GM10266 (cell line): ENCODE measurements around the gene ABHD13.

ENCODE experiments used
- DNase-seq: peaks from one replicate; pipeline ENCODE4 v3.0.0; 2012; ENCODE audit errors: extremely low spot score
- TF ChIP-seq, protein P1 (sequence below): IDR thresholded peaks from 2 replicates; pipeline ENCODE4 v1.5.1; 2012; ENCODE audit warnings: mild to moderate bottlenecking, low read depth; ENCODE audit not compliant: control insufficient read depth, insufficient read depth; ENCODE audit errors: missing control alignments

ABHD13 gene

DNA sequence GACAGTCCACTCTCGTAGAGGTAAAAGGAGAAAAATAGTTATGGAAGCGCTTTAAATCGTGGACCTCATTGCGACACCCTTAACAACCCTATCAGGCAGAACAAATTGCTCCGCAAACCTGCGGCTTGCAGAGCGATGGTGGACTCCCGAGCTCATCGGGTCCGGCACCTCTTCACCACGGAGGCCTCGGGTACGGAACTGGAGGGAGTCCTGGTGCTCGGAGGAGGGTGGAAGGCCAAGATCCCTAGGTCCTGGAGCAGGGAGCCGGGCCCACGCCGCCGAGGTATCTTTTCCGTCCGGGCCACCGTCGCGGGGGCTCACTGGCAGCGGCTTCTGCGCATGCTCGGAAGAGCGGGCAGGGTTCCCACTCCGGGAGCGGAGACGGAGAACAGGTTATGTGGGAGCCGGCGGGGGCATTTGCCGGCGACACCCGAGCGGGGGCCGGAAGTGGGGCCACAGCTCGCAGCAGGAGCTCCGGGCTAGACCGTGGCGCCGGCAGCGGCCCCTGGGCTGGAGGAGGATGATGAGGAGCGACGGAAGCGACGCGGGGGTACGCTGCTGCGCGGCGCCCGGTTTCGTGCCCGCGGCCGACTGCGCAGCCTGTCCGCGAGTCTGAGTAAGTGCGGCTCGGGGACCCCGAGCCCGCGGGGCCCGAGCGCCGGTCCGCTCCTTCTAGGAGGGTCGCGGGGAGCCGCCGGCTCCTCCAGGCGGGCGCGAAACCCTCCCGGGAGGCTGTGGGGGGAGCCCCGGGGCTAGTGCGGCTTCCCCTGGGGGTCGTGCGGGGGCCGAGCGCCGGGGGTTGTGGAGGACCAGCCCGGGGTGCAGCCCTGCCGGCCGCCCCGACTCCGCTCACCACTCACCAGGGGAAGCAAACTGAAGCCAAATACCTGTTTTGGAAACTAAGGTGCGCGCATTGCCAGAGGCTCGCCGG lies at the start of gene ABHD13:
TSS of gene ABHD13 (plus strand) at position 349 of the 931 bp plus-strand sequence. CDS start 10,827 bp downstream, outside the sequence.
- peak; percentile 95 for DNase-seq
- TF ChIP-seq, protein P1, sequence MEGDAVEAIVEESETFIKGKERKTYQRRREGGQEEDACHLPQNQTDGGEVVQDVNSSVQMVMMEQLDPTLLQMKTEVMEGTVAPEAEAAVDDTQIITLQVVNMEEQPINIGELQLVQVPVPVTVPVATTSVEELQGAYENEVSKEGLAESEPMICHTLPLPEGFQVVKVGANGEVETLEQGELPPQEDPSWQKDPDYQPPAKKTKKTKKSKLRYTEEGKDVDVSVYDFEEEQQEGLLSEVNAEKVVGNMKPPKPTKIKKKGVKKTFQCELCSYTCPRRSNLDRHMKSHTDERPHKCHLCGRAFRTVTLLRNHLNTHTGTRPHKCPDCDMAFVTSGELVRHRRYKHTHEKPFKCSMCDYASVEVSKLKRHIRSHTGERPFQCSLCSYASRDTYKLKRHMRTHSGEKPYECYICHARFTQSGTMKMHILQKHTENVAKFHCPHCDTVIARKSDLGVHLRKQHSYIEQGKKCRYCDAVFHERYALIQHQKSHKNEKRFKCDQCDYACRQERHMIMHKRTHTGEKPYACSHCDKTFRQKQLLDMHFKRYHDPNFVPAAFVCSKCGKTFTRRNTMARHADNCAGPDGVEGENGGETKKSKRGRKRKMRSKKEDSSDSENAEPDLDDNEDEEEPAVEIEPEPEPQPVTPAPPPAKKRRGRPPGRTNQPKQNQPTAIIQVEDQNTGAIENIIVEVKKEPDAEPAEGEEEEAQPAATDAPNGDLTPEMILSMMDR, result no peak

DNA sequence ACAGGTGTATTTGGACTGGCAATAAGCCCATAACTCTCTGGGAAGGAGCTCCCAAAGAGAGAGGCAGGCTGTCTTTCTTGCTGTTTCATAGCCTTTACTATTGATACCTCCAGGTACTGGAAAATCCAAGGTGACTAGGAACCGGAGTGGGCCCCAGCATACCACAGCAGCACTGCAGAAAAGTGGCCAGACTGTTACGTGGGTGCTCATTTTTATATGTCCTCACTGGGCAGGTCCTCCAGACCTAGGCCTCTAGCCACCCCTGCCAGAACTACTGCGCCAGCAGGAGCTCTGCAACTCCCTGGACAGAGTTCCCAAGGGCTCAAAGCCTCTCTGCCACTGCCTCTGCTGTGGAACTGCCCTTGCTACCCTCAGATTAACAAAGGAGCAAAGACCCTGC lies 49.3 kb upstream of the ABHD13 start:
- DNase-seq, result no peak

DNA sequence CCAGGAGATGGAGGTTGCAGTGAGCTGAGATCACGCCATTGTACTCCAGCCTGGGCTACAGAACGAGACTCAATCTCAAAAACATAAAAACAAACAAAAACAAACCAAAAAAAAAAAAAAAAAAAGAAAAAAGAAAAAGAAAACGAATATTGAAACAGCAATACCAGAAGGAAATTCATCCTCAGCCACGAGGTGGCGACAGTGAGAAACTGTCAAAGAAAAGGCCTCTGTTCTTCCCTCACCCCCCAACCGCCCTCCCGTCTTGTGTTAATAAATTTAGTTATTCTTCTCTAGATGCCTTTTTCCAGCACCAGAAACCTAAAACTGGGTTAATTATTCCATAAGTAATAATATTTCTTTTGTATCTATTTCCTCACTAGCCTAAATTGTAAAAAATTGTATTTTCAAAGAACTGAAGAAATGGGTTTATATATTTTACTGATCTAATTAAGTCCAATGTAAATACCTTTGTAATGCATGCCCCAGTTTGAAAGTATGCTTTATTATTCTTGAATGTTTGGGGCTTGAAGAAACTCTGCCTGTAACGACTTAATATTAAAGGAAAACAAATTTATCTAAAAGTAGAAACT lies 41.4 kb upstream of the ABHD13 start:
- TF ChIP-seq, protein P1, result peak; percentile 49
- DNase-seq, result peak; percentile 42

More for the DNA sequence above, 49.3 kb upstream of the ABHD13 start:
- TF ChIP-seq, protein P1, result no peak

DNA sequence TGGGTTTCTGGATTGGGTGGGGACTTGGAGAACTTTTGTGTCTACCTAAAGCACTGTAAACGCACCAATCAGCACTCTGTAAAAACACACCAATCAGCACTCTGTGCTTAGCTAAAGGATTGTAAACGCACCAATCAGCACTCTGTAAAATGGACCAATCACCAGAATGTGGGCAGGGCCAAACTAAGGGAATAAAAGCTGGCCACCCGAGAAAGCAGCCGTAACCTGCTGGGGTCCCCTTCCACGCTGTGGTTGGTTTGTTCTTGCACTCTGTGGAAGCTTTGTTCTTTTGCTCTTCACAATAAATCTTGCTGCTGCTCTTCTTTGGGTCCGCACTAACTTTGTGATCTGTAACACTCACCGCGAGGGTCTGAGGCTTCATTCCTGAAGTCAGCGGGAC lies 40.1 kb upstream of the ABHD13 start:
- no peak for DNase-seq
- TF ChIP-seq, protein P1, result no peak

DNA sequence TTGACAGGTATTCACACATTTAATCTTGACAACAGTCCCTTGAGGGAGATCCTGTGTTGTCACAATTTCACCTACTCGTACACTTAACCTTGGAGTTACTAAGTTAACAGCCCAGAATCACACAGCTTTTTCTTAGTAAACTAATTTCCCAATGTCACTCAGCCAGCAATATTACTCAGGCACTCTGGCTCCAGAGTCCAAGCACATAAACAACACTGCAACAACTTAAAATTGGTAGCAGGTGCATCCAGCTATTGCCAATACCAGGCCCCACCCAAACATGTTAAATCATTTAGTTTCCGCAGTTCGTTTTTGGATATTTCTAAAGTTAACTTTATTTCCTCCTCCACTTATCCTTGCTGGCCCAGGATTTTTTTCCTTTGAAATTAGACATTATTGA lies 35.5 kb upstream of the ABHD13 start:
- DNase-seq, result no peak
- TF ChIP-seq, protein P1, result no peak

DNA sequence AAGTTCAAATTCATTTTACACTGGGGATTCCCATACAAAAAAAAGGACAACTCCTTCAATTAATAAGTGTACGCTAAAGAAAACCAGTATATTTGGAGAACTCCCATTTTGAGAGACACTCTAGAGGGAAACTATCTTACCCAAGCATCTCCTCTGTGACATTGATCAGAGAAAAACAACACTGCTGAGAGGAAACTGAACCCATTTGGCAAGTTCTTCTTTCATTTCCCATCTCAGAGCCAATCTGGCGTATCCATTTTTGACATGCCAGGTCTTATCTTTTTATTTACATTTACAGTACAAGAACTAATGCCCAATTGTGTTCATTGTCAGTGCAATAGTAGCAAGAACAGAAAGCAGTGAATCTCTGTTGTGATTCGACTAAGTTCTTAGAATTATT lies 33.0 kb upstream of the ABHD13 start:
- no peak for DNase-seq
- TF ChIP-seq, protein P1, result no peak

DNA sequence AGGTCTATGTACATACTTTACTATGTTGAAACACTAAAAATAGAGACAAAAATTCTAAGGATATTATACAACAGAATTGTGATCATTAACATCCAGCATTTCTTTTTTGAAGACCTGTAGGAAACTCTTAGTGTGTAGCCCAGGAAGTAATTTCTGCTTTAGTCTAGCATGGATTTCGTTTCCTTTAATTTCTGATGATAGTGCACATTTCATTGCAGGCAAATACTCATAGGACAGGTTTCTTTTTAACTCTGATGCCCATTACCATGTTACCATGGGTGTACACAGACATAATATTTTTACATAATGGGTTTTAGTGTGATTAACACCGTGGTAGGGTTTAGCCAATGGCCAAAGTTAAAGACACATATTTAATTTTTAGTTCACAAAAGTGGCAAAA lies 29.9 kb upstream of the ABHD13 start:
- no peak for DNase-seq
- TF ChIP-seq, protein P1, result no peak
